HL-60/S4 (cell line): Measurements from ENCODE around the gene TRAPPC6A.

Experiments
- in situ Hi-C: fragments of 300-500 bp; cut with MboI; formaldehyde crosslinking; loops from 2 replicates; pipeline ENCODE4 v1.14.3; 2022; ENCODE audit warnings: low sequenced_read_pairs

TRAPPC6A gene

GRCh38 chr19:45150180-45150579 is 27.9 kb downstream of the TRAPPC6A start:
- in situ Hi-C loops = no loop called here

- in situ Hi-C loops = no loop called here
Observed at GRCh38 chr19:45149129-45149528, 28.9 kb downstream of the TRAPPC6A start.

- in situ Hi-C loops = no loop called here
Observed at GRCh38 chr19:45147835-45148676, 30.0 kb downstream of the TRAPPC6A start.

- in situ Hi-C loops = no loop called here
Observed at GRCh38 chr19:45146741-45147205, 31.3 kb downstream of the TRAPPC6A start.

- in situ Hi-C loops = no loop called here
Observed at GRCh38 chr19:45146251-45146650, 31.8 kb downstream of the TRAPPC6A start.

- in situ Hi-C loops = no loop called here
Observed at GRCh38 chr19:45145270-45146189, 32.5 kb downstream of the TRAPPC6A start.

- in situ Hi-C loops = no loop called here
Observed at GRCh38 chr19:45144431-45145269, 33.4 kb downstream of the TRAPPC6A start.

- in situ Hi-C loops = no loop called here
Observed at GRCh38 chr19:45142726-45143110, 35.3 kb downstream of the TRAPPC6A start.

GRCh38 chr19:45142016-45142725 is 35.9 kb downstream of the TRAPPC6A start:
- in situ Hi-C loops = no loop called here

GRCh38 chr19:45141203-45141900 is 36.7 kb downstream of the TRAPPC6A start:
- in situ Hi-C loops = no loop called here

- in situ Hi-C loops = no loop called here
Observed at GRCh38 chr19:45140533-45140932, 37.5 kb downstream of the TRAPPC6A start.

GRCh38 chr19:45140144-45140503 is 37.9 kb downstream of the TRAPPC6A start:
- in situ Hi-C loops = no loop called here

GRCh38 chr19:45139286-45140143 is 38.5 kb downstream of the TRAPPC6A start:
- in situ Hi-C loops = no loop called here

GRCh38 chr19:45138303-45138751 is 39.7 kb downstream of the TRAPPC6A start:
- in situ Hi-C loops = no loop called here

GRCh38 chr19:45137179-45137761 is 40.8 kb downstream of the TRAPPC6A start:
- in situ Hi-C loops = no loop called here

GRCh38 chr19:45136507-45137178 is 41.4 kb downstream of the TRAPPC6A start:
- in situ Hi-C loops = no loop called here

GRCh38 chr19:45135176-45135885 is 42.7 kb downstream of the TRAPPC6A start:
- in situ Hi-C loops = no loop called here
